B cell (primary cell): ENCODE data around the gene CYRIA. TPM values are rescaled to one million over a fixed set of nuclear protein-coding genes. Genes with fewer than 3 reads are reported as not detected.

Experiments
- ATAC-seq: fragments of 200-7000 bp; cut with Tn5 transposase; one replicate; pipeline ENCODE4 v1.10.0; 2021; ENCODE audit warnings: low read depth, mild to moderate bottlenecking, moderate number of reproducible peaks, moderate library complexity
- CTCF ChIA-PET: fragments of 350-600 bp; sonication (Branson Sonifier 250); formaldehyde crosslinking; loops from one replicate; lab custom pipeline; 2021; ENCODE audit warnings: antibody characterized with exemption, inconsistent platforms; lab: Charles Lee
- POLR2A ChIA-PET: fragments of 350-600 bp; sonication (Branson Sonifier 250); formaldehyde crosslinking; loops from one replicate; lab custom pipeline; 2021; ENCODE audit warnings: antibody characterized with exemption; lab: Charles Lee
- DNase-seq: peaks from one replicate; pipeline ENCODE4 v3.0.0; 2013
- H2AFZ ChIP-seq: 2 replicates; pipeline ENCODE4 v1.6.1; 2012; ENCODE audit warnings: mild to moderate bottlenecking, low read depth, low read length; ENCODE audit not compliant: insufficient read depth, poor library complexity, severe bottlenecking
- H3K27ac ChIP-seq, 2 donors: 1 replicate in 1 of 2; 2 replicates in 1 of 2; pipeline ENCODE4 v1.5.1; 2012 to 2013; ENCODE audit warnings: low read length in 2 of 2, mild to moderate bottlenecking in 2 of 2, moderate library complexity in 1 of 2
- H3K27me3 ChIP-seq, 4 experiments: fragments of 200-600 bp in 1 of 4; sonication (generic) in 1 of 4; replicated peaks in 1 of 4; 1 replicate in 2 of 4; 2 replicates in 2 of 4; pipeline versions ENCODE4 v1.6.1 to v1.7.0; 2013 to 2016; ENCODE audit warnings: low read length in 3 of 4, mild to moderate bottlenecking in 2 of 4, mixed read lengths in 1 of 4, moderate library complexity in 1 of 4; ENCODE audit not compliant: insufficient read depth in 4 of 4, control insufficient read depth in 3 of 4; ENCODE audit errors: control extremely low read depth in 1 of 4
- H3K36me3 ChIP-seq, 2 experiments: replicated peaks in 1 of 2; 1 replicate in 1 of 2; 2 replicates in 1 of 2; pipeline versions ENCODE4 v1.6.1 to v1.7.1; 2013; ENCODE audit warnings: low read length in 1 of 2; ENCODE audit not compliant: insufficient read depth in 2 of 2, control insufficient read depth in 1 of 2; ENCODE audit errors: control extremely low read depth in 1 of 2, extremely low read depth in 1 of 2
- H3K4me1 ChIP-seq, 2 donors: fragments of 200-600 bp in 1 of 2; sonication (generic) in 1 of 2; 1 replicate in 1 of 2; 2 replicates in 1 of 2; pipeline versions ENCODE4 v1.5.1 to v1.6.1; 2013 to 2017; ENCODE audit warnings: low read length in 2 of 2; ENCODE audit not compliant: control insufficient read depth in 2 of 2, insufficient read depth in 2 of 2
- H3K4me2 ChIP-seq: replicated peaks from 2 replicates; pipeline ENCODE3; 2012; ENCODE audit warnings: mild to moderate bottlenecking, low read depth, low read length; ENCODE audit not compliant: poor library complexity, severe bottlenecking
- H3K4me3 ChIP-seq, 5 experiments: fragments of 200-600 bp in 1 of 5; sonication (generic) in 1 of 5; 1 replicate in 3 of 5; 2 replicates in 2 of 5; pipeline versions ENCODE4 v1.5.1 to v1.7.0; 2011 to 2016; ENCODE audit warnings: low read length in 4 of 5, mild to moderate bottlenecking in 4 of 5, low read depth in 2 of 5, control low read depth in 1 of 5, moderate library complexity in 1 of 5; ENCODE audit not compliant: insufficient read depth in 1 of 5; ENCODE audit errors: control extremely low read depth in 1 of 5, extremely low read depth in 1 of 5
- H3K79me2 ChIP-seq: fragments of 200-600 bp; sonication (generic); one replicate; pipeline ENCODE4 v1.6.0; 2016; ENCODE audit warnings: low read length; ENCODE audit not compliant: control insufficient read depth, insufficient read depth
- H3K9ac ChIP-seq: fragments of 200-600 bp; sonication (generic); 2 replicates; pipeline ENCODE4 v1.6.1; 2017; ENCODE audit warnings: mild to moderate bottlenecking, low read length, moderate library complexity
- H3K9me3 ChIP-seq, 3 donors: one replicate each; pipeline versions ENCODE4 v1.6.1 to v1.7.1; 2013; ENCODE audit warnings: low read length in 2 of 3; ENCODE audit not compliant: control insufficient read depth in 2 of 3, insufficient read depth in 1 of 3; ENCODE audit errors: control extremely low read depth in 1 of 3
- H4K20me1 ChIP-seq: 2 replicates; pipeline ENCODE4 v1.6.0; 2012; ENCODE audit warnings: mild to moderate bottlenecking, low read length; ENCODE audit not compliant: insufficient read depth, control insufficient read depth, poor library complexity, severe bottlenecking
- H3K27ac Mint-ChIP-seq: one replicate; pipeline ENCODE4 v1.8.0; 2021; ENCODE audit warnings: mixed read lengths
- H3K27me3 Mint-ChIP-seq: one replicate; pipeline ENCODE4 v1.8.0; 2021; ENCODE audit warnings: mixed read lengths
- H3K4me1 Mint-ChIP-seq: one replicate; pipeline ENCODE4 v1.8.0; 2021; ENCODE audit warnings: mixed read lengths
- H3K4me3 Mint-ChIP-seq: one replicate; pipeline ENCODE4 v1.8.0; 2021; ENCODE audit warnings: mixed read lengths
- H3K9me3 Mint-ChIP-seq: one replicate; pipeline ENCODE4 v1.8.0; 2022; ENCODE audit warnings: mixed read lengths; ENCODE audit not compliant: insufficient read depth
- CTCF ChIP-seq: fragments of 200-600 bp; IDR thresholded peaks from one replicate; pipeline ENCODE4 v1.8.0; 2022; ENCODE audit warnings: antibody characterized with exemption, mild to moderate bottlenecking
- EZH2 ChIP-seq: IDR thresholded peaks from 2 replicates; pipeline ENCODE4 v1.6.1; 2012; ENCODE audit warnings: borderline replicate concordance, low read depth, mild to moderate bottlenecking, moderate library complexity, low read length; ENCODE audit not compliant: insufficient read depth, poor library complexity, severe bottlenecking
- WGBS: methylation state at CpG from one replicate; pipeline ENCODE4 v1.1.5; 2013; ENCODE audit warnings: missing lambda C conversion rate; ENCODE audit not compliant: insufficient coverage; 5-methylcytosine and 5-hydroxymethylcytosine counted together
- intact Hi-C: fragments of 100-400 bp; cut with micrococcal nuclease; formaldehyde crosslinking; loops from one replicate; pipeline ENCODE4 v1.10.0; 2022
- polyA plus RNA-seq: library from polyadenylated mRNA; depleted of rRNA; stranded (reverse); fragments of >200 nt; gene quantifications from 2 replicates; pipeline ENCODE4 v1.2.3, GENCODE V29; 2012
- total RNA-seq, 2 donors: library from RNA; stranded (reverse); fragments of 120-200 nt in 1 of 2; gene quantifications; 1 replicate in 1 of 2; 2 replicates in 1 of 2; pipeline versions ENCODE4 v1.2.3 to v1.2.4, GENCODE V29; 2013 to 2022

The CYRIA gene
- total and polyA plus RNA-seq, 2 donors (not counting 1 experiment from before 2014, with no cell fraction given) = 16.8 to 58.8 TPM

DNA sequence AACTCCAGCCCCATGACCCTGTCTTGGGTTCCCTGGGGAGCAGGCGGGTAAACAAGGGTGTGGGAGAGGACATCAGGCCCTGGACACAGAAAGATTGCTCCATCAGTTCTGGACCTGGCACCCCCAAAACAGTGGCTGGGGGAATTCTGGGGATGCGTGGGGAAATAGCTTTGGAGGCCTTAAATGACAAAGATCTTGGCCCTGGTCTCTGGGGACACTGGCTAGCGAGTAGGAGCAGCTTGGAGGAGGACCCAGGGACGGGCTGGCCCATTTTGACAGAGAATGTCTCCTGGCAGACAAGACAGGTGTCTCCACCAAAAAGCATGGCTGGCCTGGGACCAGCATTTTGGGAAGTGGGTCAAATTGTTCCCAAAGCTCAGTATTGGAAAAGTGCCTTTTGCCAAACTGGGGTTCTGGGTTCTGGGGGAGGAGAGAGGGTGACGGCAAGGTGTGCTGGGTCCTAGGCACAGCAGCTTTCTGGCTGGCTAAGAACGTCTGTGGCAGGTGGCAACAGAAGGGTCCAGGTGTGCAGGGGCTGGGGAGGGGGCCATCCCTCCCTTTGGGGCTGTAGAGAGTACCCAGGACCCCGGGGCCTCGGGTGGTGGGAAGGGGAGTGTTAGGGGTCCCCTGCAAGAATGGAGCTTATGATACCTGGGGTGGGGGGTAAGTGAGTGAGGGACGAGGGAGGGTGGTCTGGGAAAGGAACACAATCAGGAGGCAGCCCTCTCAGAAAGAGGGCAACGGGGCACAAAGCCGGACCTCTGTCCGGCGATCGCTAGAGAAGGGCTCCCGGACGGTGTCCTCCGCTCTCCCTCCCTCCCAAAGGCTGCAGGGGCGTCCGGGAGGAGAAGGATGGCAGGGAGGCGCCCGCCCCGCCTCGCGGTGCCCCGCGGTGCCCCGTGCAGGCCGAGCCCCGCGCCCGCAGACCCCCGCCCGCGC, 556 bp downstream of the CYRIA start:
- DNase-seq (peak; percentile 42), ATAC-seq (no peak)
- Histone ChIP-seq H3K4me3 (peak overlapping the region; percentile 55 to 97 (median 91)), H3K4me2 (peak overlapping the region; percentile 98), H3K9me3 (peaks cover 0 to 3% (median 0%) of the 10 kb centered on the region in 3 donors), H3K36me3 (peaks cover 0 to under 1% of the 10 kb centered on the region in 2 experiments), H4K20me1 (no peaks in the 10 kb centered on the region), H3K27me3 (no peaks in the 10 kb centered on the region), H3K79me2 (peaks cover 63% of the 10 kb centered on the region), H3K27ac (peak overlapping the region; percentile 72 to 87), H2AFZ (peak overlapping the region; percentile 50), H3K9ac (peak overlapping the region; percentile 97), H3K4me1 (peaks cover 52 to 62% of the 10 kb centered on the region in 2 donors)
- H3K4me3 Mint-ChIP-seq = peak overlapping the region; percentile 92
- CTCF ChIA-PET = interaction anchor here (1.7 to 3.7 kb wide), 4 partner anchors 12 to 92 kb away, joined by 5 to 27 read pairs (median 14); no protein-coding TSS in a partner anchor
- H3K27me3 Mint-ChIP-seq = no peaks in the 10 kb centered on the region
- H3K4me1 Mint-ChIP-seq = peaks cover 63% of the 10 kb centered on the region
- no peaks in the 10 kb centered on the region for H3K9me3 Mint-ChIP-seq
- peak overlapping the region; percentile 95 for H3K27ac Mint-ChIP-seq
- intact Hi-C loops = loop anchor here (2.0 to 5.0 kb wide), 2 partner anchors 14 to 1087 kb away; partner anchors contain the start of genes GEN1 and SMC6
- TF ChIP-seq EZH2 (no peak), CTCF (no peak)
- 9% methylated on average over 28 of the region's 34 CpGs for WGBS
- POLR2A ChIA-PET = interaction anchor here (0.6 to 2.4 kb wide), 7 partner anchors 10 to 43 kb away, joined by 4 to 9 read pairs (median 6); no protein-coding TSS in a partner anchor
